DLD1 (cell line): ENCODE data around the gene PCDHGB7.
"Not testable (repeated sequence)": the region's sequence is repeated elsewhere in the genome, so short reads cannot be mapped to it uniquely, and the experiment has no call there.

Experiments used
- in situ Hi-C: cut with HindIII; loops from 2 replicates; pipeline ENCODE4 v1.10.0; 2017; ENCODE audit warnings: low sequenced_read_pairs

PCDHGB7 gene

GRCh38 chr5:141394401-141395187, 22.9 kb upstream of the PCDHGB7 start:
- in situ Hi-C loops = not testable (repeated sequence)

- in situ Hi-C loops = not testable (repeated sequence)
Measured at GRCh38 chr5:141397756-141398551, 19.5 kb upstream of the PCDHGB7 start, which contains the start of gene PCDHGB5. Gene PCDHGB5, plus strand, starts transcription at chr5:141397947. Its CDS starts 181 bp downstream, at chr5:141398128.

GRCh38 chr5:141398608-141399007, 18.9 kb upstream of the PCDHGB7 start:
- in situ Hi-C loops = no loop called here

- in situ Hi-C loops = no loop called here
Measured at GRCh38 chr5:141399555-141400258, 17.8 kb upstream of the PCDHGB7 start.

- in situ Hi-C loops = no loop called here
Measured at GRCh38 chr5:141402553-141403243, 14.8 kb upstream of the PCDHGB7 start, which contains the start of gene PCDHGA9. Gene PCDHGA9, plus strand, starts transcription at chr5:141402778. Its CDS starts 175 bp downstream, at chr5:141402953.

DNA sequence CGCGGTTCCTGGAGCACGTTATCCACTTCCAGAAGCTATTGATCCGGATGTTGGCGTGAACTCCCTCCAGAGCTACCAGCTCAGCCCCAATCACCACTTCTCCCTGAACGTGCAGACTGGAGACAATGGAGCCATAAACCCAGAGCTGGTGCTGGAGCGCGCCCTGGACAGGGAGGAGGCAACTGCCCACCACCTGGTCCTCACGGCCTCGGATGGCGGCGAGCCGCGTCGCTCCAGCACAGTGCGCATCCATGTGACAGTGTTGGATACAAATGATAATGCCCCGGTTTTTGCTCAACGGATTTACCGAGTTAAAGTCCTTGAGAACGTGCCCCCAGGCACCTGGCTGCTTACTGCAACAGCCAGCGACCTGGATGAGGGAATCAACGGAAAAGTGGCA, 14.1 kb upstream of the PCDHGB7 start:
- in situ Hi-C loops = no loop called here

DNA sequence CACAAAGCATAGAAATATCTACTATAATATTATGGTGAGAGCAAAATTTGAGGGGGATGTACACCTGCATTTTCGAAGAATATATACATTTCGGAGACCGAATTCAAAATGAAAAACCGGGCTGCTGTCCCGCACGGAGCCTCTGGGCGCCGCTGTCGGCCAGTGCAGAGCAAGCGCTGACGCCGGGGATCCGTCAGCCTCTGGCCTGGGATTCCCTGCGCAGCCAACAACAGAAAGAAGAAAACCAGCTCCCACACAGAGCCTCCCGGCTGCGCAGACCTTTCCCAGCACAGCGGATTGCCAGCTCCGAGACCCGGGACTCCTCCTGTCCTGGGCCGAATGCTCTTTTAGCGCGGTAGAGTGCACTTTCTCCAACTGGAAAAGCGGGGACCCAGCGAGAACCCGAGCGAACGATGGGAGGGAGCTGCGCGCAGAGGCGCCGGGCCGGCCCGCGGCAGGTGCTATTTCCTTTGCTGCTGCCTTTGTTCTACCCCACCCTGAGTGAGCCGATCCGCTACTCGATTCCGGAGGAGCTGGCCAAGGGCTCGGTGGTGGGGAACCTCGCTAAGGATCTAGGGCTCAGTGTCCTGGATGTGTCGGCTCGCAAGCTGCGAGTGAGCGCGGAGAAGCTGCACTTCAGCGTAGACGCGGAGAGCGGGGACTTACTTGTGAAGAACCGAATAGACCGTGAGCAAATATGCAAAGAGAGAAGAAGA, 9.5 kb upstream of the PCDHGB7 start, which contains the start of gene PCDHGB6:
TSS of gene PCDHGB6 (plus strand) at position 232 of the 716 bp plus-strand sequence. CDS start at position 414, 182 bp downstream.
- in situ Hi-C loops = not testable (repeated sequence)

GRCh38 chr5:141409598-141410306, 7.7 kb upstream of the PCDHGB7 start:
- in situ Hi-C loops = no loop called here

GRCh38 chr5:141411575-141411974, 5.9 kb upstream of the PCDHGB7 start:
- in situ Hi-C loops = no loop called here

- in situ Hi-C loops = no loop called here
Measured at GRCh38 chr5:141412854-141413539, 4.5 kb upstream of the PCDHGB7 start, which contains the start of gene PCDHGA10. Gene PCDHGA10, plus strand, starts transcription at chr5:141412987. Its CDS starts 189 bp downstream, at chr5:141413176.

DNA sequence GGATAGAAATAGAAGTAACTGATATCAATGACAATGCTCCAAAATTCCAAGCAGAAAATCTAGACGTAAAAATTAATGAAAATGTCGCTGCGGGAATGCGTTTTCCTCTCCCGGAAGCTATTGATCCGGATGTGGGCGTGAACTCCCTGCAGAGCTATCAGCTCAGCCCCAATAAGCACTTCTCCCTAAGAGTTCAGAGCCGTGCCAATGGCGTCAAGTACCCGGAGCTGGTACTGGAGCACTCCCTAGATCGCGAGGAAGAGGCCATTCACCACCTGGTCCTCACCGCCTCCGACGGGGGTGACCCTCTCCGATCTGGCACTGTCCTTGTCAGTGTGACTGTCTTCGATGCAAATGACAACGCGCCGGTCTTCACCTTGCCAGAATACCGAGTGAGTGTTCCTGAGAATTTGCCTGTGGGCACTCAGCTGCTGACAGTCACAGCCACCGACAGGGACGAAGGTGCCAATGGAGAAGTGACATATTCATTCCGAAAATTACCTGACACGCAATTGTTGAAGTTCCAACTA, 3.9 kb upstream of the PCDHGB7 start:
- in situ Hi-C loops = no loop called here

- in situ Hi-C loops = not testable (repeated sequence)
Measured at GRCh38 chr5:141414548-141415274, 2.8 kb upstream of the PCDHGB7 start.

DNA sequence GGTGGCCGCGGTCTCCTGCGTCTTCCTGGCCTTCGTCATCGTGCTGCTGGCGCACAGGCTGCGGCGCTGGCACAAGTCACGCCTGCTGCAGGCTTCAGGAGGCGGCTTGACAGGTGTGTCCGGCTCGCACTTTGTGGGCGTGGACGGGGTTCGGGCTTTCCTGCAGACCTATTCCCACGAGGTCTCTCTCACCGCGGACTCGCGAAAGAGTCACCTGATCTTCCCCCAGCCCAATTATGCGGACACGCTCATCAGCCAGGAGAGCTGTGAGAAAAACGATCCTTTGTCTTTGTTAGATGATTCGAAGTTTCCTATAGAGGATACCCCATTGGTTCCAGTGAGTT, 2.2 kb upstream of the PCDHGB7 start:
- in situ Hi-C loops = not testable (repeated sequence)

GRCh38 chr5:141419074-141419880, 1.8 kb downstream of the PCDHGB7 start:
- in situ Hi-C loops = no loop called here

- in situ Hi-C loops = no loop called here
Measured at GRCh38 chr5:141420855-141421488, 3.5 kb downstream of the PCDHGB7 start, which contains the start of gene PCDHGA11. Gene PCDHGA11, plus strand, starts transcription at chr5:141421051. Its CDS starts 177 bp downstream, at chr5:141421228.

- in situ Hi-C loops = no loop called here
Measured at GRCh38 chr5:141421489-141421855, 4.0 kb downstream of the PCDHGB7 start.
